AG04449 (cell line): Measurements from ENCODE around the gene DBH.

ENCODE experiments used
- CTCF ChIA-PET: fragments of 350-600 bp; formaldehyde crosslinking; extraction: SDS; loops from one replicate; lab custom pipeline; 2021; ENCODE audit warnings: antibody characterized with exemption; lab: Yijun Ruan, JAX
- POLR2A ChIA-PET: fragments of 400-600, 350-600 bp; formaldehyde crosslinking; extraction: SDS; loops from one replicate; lab custom pipeline; 2020; ENCODE audit warnings: antibody characterized with exemption, inconsistent platforms; lab: Yijun Ruan, JAX
- DNase-seq: peaks from one replicate; pipeline ENCODE4 v3.0.0-alpha.2; 2010; ENCODE audit warnings: low read depth, low spot score
- H3K4me3 ChIP-seq: 2 replicates; pipeline ENCODE4 v1.5.1; 2011; ENCODE audit warnings: low read depth, mild to moderate bottlenecking, control low read depth, low read length
- TF ChIP-seq, protein P1 (sequence below): IDR thresholded peaks from one replicate; pipeline ENCODE4 v1.5.1; 2011; ENCODE audit warnings: mild to moderate bottlenecking, moderate library complexity, low read length, control low read depth, inconsistent platforms; ENCODE audit not compliant: insufficient read depth; ENCODE audit errors: missing control alignments

DBH gene

DNA sequence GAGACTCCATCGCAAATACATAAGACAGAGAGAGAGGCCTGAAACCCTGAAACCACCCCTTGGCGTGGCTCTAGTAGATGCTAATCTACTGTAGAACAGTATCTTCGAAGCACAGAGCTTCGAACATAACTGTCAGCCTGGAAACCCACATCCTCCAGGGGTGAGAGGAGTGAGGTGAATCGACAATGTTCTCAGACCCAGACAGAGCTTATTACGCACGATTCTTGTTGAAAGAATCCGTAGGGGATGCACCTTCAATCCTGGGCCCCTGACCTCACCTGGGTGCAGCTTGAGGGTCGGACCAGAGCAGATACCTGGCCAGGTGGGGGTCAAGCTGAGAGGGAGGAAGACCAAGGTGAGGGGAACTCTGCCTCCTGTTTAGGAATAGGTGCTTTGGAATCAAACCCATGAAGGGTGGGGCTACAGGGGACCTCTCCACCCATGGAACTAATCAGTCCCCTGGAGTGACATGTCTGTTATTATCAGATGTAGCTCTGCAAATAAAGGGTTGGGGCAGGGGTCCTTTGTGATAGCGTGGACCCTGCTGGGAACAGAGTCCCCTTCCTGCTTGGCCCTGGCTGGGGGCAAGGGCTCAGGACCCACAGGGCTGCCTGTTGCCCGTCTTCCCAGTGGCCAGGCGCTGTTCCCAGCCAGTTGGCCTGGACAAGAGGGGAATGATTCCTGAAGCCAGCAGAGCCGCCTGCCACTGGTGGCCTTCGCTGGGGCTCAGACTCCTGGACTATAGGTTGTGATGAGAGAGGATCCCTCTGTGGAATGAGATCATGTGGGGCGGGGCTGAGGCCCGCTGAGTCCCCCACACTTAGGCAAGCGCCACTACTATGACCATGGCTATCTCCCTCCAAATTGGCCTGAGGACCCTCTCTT, 41.2 kb downstream of the DBH start:
- ChIA-PET POLR2A (no interaction called here), CTCF (interaction anchor here (0.8 kb wide), 1 partner anchor 105 kb away, joined by 3 read pairs; no protein-coding TSS in a partner anchor)
- TF ChIP-seq, protein P1, sequence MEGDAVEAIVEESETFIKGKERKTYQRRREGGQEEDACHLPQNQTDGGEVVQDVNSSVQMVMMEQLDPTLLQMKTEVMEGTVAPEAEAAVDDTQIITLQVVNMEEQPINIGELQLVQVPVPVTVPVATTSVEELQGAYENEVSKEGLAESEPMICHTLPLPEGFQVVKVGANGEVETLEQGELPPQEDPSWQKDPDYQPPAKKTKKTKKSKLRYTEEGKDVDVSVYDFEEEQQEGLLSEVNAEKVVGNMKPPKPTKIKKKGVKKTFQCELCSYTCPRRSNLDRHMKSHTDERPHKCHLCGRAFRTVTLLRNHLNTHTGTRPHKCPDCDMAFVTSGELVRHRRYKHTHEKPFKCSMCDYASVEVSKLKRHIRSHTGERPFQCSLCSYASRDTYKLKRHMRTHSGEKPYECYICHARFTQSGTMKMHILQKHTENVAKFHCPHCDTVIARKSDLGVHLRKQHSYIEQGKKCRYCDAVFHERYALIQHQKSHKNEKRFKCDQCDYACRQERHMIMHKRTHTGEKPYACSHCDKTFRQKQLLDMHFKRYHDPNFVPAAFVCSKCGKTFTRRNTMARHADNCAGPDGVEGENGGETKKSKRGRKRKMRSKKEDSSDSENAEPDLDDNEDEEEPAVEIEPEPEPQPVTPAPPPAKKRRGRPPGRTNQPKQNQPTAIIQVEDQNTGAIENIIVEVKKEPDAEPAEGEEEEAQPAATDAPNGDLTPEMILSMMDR = no peak
- H3K4me3 ChIP-seq = no peak overlapping the region
- DNase-seq = no peak

- H3K4me3 ChIP-seq = no peak overlapping the region
- POLR2A ChIA-PET = no interaction called here
- CTCF ChIA-PET = no interaction called here
- DNase-seq = no peak
- TF ChIP-seq, protein P1 = no peak
Measured at GRCh38 chr9:133679056-133679455, 42.9 kb downstream of the DBH start.

DNA sequence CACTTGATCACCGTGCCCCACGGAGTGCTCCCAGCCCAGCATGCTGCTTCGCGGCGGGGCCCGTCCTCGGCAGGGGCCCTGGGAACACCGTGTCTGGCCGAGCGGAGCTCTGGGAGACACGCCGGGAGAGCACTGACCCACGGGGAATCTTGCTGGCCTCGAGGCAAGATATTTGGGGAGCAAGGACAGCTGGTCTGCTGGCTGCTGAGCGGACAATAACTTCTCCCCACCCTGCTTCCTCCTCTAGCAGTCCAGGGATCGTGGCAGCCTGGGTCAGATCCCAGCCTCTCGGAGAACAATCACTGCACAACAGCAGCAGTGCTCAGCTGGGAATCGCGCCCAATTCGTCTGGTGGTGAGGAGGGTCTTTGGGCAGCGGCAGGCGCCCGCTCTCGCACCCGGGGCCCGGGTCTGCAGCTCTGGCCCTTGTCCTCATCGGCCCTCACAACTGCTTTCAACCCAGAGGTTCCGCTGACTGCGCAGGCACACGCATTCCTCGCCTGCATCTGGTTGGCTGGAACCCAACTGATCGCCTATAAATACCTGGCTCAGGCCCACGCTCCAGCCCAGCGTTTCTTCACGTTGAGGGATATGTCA, 43.4 kb downstream of the DBH start:
- TF ChIP-seq, protein P1 = no peak
- no peak for DNase-seq
- POLR2A ChIA-PET = no interaction called here
- no peak overlapping the region for H3K4me3 ChIP-seq
- CTCF ChIA-PET = no interaction called here

DNA sequence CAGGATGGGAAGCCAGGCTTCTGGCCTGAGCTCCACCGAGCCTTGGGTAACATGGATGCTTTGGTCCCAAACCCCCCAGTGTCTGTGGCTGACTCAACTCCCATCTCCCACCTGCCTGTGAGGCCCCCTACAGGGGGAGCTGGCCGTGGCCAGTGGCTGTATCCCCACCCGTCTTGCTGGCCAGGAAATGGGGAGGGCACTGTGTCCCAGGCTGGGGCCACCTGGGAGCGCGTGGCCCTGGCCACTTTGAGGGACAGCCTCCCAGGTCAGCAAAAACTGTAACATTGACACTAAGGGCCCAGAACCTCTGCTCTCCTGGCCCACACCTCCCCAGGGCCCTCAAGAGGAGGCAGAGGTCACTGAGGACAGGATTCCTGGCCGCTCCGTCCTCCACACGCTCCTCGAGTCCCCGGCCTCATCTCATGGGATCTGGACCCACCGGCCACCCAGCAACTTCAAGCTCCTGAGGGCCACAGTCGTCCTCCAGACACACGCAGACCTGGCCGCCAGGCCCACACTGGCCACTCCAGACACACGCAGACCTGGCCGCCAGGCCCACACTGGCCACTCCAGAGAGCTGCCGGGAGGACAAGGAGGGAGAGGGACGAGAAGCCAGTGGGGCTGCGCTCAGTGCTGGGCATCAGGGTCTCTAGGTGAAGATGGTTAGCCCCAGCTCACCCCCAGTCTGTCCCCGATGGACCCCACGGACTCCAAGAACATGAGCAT, 44.2 kb downstream of the DBH start:
- H3K4me3 ChIP-seq = no peak overlapping the region
- CTCF ChIA-PET = no interaction called here
- POLR2A ChIA-PET = no interaction called here
- TF ChIP-seq, protein P1 = no peak
- no peak for DNase-seq

- DNase-seq = no peak
- ChIA-PET POLR2A (no interaction called here), CTCF (no interaction called here)
- TF ChIP-seq, protein P1 = no peak
- H3K4me3 ChIP-seq = no peak overlapping the region
Measured at GRCh38 chr9:133680976-133681657, 45.0 kb downstream of the DBH start.
